Activated naive CD4-positive, alpha-beta T cell treated with anti-CD3 and anti-CD28 coated beads, Interleukin-2, amount 10 ng/mL, durations not matched to agents 7 days and 5 days (primary cell): ENCODE measurements around the gene CYP2A6.
"Not testable (repeated sequence)": the region's sequence is repeated elsewhere in the genome, so short reads cannot be mapped to it uniquely, and the experiment has no call there.

Source experiments
- CTCF ChIA-PET: fragments of 350-600 bp; sonication (Branson Sonifier 250); formaldehyde crosslinking; loops from one replicate; lab custom pipeline; 2021; ENCODE audit warnings: antibody characterized with exemption; lab: Charles Lee
- DNase-seq: peaks from one replicate; pipeline ENCODE4 v3.0.0-alpha.2; 2020
- H3K27ac Mint-ChIP-seq: one replicate; pipeline ENCODE4 v1.8.0; 2021; ENCODE audit warnings: mild to moderate bottlenecking, moderate library complexity, mixed read lengths
- H3K27me3 Mint-ChIP-seq: one replicate; pipeline ENCODE4 v1.8.0; 2021; ENCODE audit warnings: mild to moderate bottlenecking, mixed read lengths
- H3K36me3 Mint-ChIP-seq: one replicate; pipeline ENCODE4 v1.8.0; 2021; ENCODE audit warnings: mixed read lengths
- H3K4me1 Mint-ChIP-seq: one replicate; pipeline ENCODE4 v1.8.0; 2021; ENCODE audit warnings: mixed read lengths
- H3K4me3 Mint-ChIP-seq: one replicate; pipeline ENCODE4 v1.8.0; 2021; ENCODE audit warnings: mild to moderate bottlenecking, moderate library complexity, mixed read lengths
- H3K9me3 Mint-ChIP-seq: one replicate; pipeline ENCODE4 v1.8.0; 2021; ENCODE audit warnings: mixed read lengths

Gene CYP2A6

DNA sequence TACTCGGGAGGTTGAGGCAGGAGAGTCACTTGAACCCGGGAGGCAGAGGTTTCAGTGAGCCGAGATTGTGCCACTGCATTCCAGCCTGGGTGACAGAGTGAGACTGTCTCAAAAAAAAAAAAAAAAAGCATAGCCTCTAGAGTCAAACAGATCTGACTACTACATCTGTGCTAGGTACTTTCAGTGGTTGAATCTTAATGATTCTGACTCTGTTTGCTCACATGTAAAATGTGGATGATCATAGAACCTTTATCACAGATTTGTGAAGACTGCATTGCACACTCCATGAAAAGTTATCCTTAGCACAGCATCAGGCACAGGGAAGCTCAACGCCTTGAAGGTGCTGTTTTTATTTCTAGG is 17.8 kb downstream of the CYP2A6 start:
- DNase-seq, H3K27ac Mint-ChIP-seq, H3K36me3 Mint-ChIP-seq, H3K4me3 Mint-ChIP-seq, H3K9me3 Mint-ChIP-seq: not testable (repeated sequence)
- CTCF ChIA-PET, result interaction anchor here (1.1 kb wide), 1 partner anchor 26 kb away, joined by 3 read pairs; no protein-coding TSS in a partner anchor
- Mint-ChIP-seq H3K27me3 (peaks cover 12% of the 10 kb centered on the region), H3K4me1 (peaks cover 23% of the 10 kb centered on the region)

DNA sequence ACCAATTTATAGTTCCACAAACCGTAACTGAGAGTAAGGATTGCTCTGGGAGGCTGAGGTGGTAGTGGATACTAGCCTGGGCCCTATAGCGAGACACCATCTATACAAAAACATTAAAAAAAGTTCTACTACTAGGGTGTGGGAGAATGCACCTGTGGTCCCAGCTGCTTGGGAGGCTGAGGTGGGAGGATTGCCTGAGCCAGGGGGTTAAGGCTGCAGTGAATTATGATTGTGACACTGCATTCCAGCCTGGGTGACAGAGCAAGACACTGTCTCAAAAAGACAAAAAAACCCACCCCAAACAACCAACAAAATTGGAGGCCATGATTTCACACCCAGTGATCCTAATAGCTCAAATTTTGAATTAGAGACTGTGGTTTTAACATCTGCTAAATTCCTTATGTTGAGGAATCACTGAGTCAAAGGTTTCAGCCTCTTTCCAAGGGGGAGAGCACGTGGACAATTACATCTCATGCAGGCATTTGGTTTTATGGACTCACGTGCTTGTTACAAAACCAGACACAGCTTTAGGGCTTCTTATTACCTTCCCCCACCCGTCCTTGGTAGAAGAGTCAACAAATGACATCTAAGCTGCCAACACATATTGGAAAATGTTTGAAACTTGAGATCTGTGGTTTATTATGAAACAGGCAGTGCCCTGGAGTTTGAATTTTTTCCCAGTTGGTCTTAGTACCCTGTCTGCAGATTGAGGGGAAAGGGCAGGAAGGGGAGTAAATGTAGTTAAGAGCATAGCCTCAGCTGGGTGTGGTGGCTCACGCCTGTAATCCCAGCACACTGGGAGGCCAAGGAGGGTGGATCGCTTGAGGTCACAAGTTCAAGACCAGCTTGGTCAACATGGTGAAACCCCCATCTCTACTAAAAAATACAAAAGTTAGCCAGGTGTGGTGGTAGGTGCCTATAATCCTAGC is 18.5 kb downstream of the CYP2A6 start:
- no peak overlapping the region for H3K27ac Mint-ChIP-seq
- DNase-seq, result no peak
- H3K9me3 Mint-ChIP-seq, result peaks cover 6% of the 10 kb centered on the region
- H3K27me3 Mint-ChIP-seq, result peaks cover 9% of the 10 kb centered on the region
- H3K4me1 Mint-ChIP-seq, result peaks cover 29% of the 10 kb centered on the region
- H3K36me3 Mint-ChIP-seq, result peaks cover 12% of the 10 kb centered on the region
- no peak overlapping the region for H3K4me3 Mint-ChIP-seq
- CTCF ChIA-PET, result no interaction called here

DNA sequence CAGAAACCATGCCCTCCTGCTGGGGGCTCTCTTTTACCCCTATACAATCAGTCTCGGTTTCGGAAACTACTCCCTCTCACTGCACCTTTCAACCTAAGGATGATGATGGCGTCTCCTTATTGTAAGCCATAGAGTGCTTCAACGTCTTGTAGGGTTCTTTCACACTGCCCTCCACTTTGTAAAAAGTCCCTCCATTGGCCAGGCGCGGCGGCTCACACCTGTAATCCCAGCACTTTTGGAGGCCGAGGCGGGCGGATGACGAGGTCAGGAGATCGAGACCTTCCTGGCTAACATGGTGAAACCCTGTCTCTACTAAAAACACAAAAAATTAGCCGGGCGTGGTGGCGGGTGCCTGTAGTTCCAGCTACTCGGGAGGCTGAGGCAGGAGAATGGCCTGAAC is 19.5 kb downstream of the CYP2A6 start:
- Mint-ChIP-seq H3K36me3 (peaks cover 16% of the 10 kb centered on the region), H3K4me1 (peaks cover 35% of the 10 kb centered on the region)
- H3K27ac Mint-ChIP-seq, H3K4me3 Mint-ChIP-seq, H3K27me3 Mint-ChIP-seq, H3K9me3 Mint-ChIP-seq, DNase-seq, CTCF ChIA-PET: not testable (repeated sequence)

DNA sequence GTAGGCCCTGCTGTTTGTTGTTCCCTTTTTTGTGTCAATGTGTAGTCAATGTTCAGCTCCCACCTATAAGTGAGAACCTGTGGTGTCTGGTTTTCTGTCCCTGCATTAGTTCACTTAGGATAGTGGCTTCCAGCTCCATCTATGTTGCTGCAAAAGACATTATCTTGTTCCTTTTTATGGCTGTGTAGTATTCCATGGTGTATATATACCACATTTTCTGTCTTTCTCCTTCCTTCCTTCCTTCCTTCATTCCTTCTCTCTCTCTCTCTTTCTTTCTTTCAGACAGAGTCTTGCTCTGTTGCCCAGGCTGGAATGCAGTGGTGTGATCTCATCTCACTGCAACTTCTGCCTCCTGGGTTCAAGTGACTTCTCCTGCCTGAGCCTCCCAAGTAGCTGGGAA is 21.0 kb downstream of the CYP2A6 start:
- H3K36me3 Mint-ChIP-seq, result peaks cover 19% of the 10 kb centered on the region
- no peak for DNase-seq
- CTCF ChIA-PET, result interaction anchor here (1.2 kb wide), 1 partner anchor 9 kb away, joined by 4 read pairs; no protein-coding TSS in a partner anchor
- H3K27ac Mint-ChIP-seq, result no peak overlapping the region
- peaks cover 9% of the 10 kb centered on the region for H3K9me3 Mint-ChIP-seq
- peaks cover 4% of the 10 kb centered on the region for H3K27me3 Mint-ChIP-seq
- H3K4me3 Mint-ChIP-seq, result no peak overlapping the region
- peaks cover 44% of the 10 kb centered on the region for H3K4me1 Mint-ChIP-seq

DNA sequence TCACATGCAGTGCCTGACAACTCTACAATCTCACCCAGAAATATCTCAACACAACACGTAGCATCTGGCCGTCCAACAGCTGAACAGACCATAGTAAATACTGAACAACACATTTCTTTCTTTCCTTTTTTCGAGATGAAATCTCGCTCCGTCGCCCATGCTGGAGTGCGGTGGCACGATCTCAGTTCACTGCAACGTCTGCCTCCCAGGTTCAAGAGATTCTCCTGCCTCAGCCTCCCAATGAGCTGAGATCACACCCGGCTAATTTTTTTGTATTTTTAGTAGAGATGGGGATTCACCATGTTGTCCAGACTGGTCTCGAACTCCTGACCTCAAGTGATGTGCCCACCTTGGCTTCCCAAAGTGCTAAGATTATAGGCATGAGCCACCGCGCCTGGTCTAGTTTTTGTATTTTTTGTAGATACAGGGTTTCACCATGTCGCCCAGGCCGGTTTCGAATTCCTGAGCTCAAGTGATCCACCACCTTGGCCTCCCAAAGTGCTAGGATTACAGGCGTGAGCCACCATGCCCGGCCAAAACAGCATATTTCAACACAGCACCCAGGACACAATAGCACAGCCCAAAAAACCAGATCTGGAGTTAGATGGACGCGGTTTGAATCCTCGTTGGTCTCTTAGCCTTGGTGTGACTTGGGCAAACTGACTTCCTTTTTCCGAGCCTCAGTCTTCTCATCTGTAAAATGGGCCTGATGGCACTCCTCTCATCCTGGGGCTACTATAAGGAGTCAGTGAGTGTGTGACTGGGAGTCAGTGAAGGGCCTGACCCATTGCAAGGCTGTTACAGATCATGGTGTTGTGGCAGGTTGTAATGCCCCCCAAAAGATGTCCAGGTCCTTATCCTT is 22.6 kb downstream of the CYP2A6 start:
- Mint-ChIP-seq H3K27me3 (peaks cover 4% of the 10 kb centered on the region), H3K9me3 (peaks cover 9% of the 10 kb centered on the region), H3K27ac (peak overlapping the region; percentile 84), H3K36me3 (peaks cover 19% of the 10 kb centered on the region), H3K4me3 (no peak overlapping the region), H3K4me1 (peaks cover 34% of the 10 kb centered on the region)
- DNase-seq, result no peak
- CTCF ChIA-PET, result interaction anchor here (0.9 to 1.2 kb wide), 2 partner anchors 8 to 21 kb away, joined by 4 read pairs; no protein-coding TSS in a partner anchor

DNA sequence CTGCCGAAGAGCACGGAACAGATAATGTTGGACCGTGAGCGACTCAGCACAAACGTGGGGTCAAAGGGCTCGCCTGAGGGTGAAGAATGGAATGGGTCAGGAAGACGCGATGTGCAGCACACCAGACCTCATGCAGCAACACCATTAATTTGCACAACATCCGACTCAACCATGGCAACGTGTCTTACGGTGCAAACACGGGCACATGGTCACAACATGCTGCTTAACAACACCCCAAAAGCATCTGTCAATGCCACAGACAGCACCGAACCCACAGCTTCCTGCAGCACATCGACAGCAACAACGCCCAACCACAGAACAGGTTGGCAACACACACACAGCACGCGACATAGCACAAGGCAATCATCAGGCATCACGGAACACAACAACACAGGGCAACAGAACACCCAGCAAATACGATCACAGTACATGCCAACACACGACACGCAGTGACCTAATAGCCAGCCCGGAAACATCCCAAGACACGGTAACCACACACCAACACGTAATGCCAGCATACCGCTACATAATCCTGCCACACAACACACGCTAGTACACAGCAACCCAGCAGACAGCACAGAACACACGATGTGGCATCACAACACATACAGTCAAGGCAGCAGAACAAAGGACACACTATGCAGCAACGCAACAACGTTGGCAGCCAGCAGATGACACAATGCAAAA is 23.4 kb downstream of the CYP2A6 start:
- DNase-seq, result peak; percentile 80
- H3K9me3 Mint-ChIP-seq, H3K4me3 Mint-ChIP-seq, H3K27me3 Mint-ChIP-seq: not testable (repeated sequence)
- H3K4me1 Mint-ChIP-seq, result peaks cover 29% of the 10 kb centered on the region
- H3K27ac Mint-ChIP-seq, result peak overlapping the region; percentile 84
- H3K36me3 Mint-ChIP-seq, result peaks cover 19% of the 10 kb centered on the region
- CTCF ChIA-PET, result interaction anchor here (0.9 kb wide), 1 partner anchor 20 kb away, joined by 4 read pairs; no protein-coding TSS in a partner anchor

DNA sequence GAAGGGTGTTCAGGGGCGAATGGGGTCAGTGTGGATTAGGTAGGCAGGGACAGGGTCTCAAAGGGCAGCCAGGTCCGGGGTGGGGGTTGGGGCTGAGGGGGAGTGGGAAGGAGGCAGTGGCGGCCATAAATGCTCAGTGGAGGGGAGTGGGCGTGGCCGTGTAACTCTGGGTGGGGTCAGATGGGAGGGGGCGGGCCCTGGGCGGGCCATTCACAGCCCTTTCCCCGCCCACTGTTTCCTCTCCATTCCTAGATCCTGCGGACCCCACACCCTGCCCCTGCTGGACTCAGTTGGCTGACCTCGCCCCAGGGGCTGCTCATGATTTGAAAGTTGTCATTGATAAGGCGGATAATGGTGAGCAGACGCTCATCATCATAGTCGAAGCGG is 23.9 kb downstream of the CYP2A6 start:
- CTCF ChIA-PET, DNase-seq, H3K9me3 Mint-ChIP-seq, H3K27me3 Mint-ChIP-seq, H3K4me3 Mint-ChIP-seq: not testable (repeated sequence)
- H3K4me1 Mint-ChIP-seq, result peaks cover 29% of the 10 kb centered on the region
- H3K27ac Mint-ChIP-seq, result peak overlapping the region; percentile 84
- H3K36me3 Mint-ChIP-seq, result peaks cover 19% of the 10 kb centered on the region

DNA sequence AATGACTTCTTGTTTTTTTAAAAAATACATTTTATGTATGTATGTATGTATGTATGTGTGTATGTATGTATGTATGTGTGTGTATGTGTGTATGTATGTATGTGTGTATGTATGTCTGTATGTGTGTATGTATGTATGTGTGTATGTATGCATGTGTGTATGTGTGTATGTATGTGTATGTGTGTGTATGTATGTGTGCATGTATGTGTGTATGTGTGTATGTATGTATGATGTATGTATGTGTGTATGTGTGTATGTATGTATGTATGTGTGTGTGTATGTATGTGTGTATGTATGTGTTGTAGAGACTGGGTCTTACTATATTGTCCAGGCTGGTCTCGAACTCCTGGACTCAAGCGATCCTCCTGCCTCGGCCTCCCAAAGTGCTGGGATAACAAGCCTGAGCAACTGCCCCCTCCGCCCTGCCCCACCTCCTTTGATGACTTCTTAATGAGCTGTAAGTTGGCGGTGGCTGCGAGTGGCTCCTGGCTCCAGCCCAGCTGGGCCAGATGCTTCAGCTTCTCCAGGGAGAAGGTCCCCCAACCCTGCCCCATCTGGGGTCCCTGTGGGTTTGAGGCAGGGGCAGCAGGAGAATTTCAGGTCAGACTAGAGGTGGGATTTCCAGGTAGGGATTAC is 24.7 kb downstream of the CYP2A6 start:
- H3K9me3 Mint-ChIP-seq, DNase-seq, H3K4me3 Mint-ChIP-seq, H3K27me3 Mint-ChIP-seq: not testable (repeated sequence)
- CTCF ChIA-PET, result interaction anchor here (0.6 kb wide), 1 partner anchor 191 kb away, joined by 3 read pairs; no protein-coding TSS in a partner anchor
- peaks cover 29% of the 10 kb centered on the region for H3K4me1 Mint-ChIP-seq
- peaks cover 19% of the 10 kb centered on the region for H3K36me3 Mint-ChIP-seq
- peak overlapping the region; percentile 61 for H3K27ac Mint-ChIP-seq

DNA sequence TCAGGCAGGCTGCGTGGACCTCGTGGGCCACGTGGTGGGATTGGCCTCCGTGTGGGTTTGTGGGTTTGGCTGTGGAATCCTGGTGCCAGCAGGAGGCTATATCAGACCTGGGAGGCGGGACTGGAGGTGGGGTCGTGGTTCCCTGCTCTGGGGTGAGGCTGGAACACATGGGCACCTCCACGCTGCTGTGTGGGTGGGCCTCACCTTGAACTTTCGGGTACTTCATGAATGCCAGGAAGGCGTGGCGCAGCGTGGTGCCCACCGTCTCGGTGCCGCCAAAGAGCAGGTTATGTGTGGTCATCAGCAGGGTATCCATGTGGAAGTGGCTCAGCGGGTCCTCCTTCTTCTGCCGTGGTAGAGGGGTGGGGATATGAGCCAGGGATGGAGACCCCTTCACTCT is 25.3 kb downstream of the CYP2A6 start:
- not testable (repeated sequence) for H3K27me3 Mint-ChIP-seq, DNase-seq, H3K4me3 Mint-ChIP-seq, H3K9me3 Mint-ChIP-seq, H3K27ac Mint-ChIP-seq
- Mint-ChIP-seq H3K4me1 (peaks cover 30% of the 10 kb centered on the region), H3K36me3 (peaks cover 19% of the 10 kb centered on the region)
- CTCF ChIA-PET, result interaction anchor here (0.6 kb wide), 1 partner anchor 190 kb away, joined by 3 read pairs; no protein-coding TSS in a partner anchor

DNA sequence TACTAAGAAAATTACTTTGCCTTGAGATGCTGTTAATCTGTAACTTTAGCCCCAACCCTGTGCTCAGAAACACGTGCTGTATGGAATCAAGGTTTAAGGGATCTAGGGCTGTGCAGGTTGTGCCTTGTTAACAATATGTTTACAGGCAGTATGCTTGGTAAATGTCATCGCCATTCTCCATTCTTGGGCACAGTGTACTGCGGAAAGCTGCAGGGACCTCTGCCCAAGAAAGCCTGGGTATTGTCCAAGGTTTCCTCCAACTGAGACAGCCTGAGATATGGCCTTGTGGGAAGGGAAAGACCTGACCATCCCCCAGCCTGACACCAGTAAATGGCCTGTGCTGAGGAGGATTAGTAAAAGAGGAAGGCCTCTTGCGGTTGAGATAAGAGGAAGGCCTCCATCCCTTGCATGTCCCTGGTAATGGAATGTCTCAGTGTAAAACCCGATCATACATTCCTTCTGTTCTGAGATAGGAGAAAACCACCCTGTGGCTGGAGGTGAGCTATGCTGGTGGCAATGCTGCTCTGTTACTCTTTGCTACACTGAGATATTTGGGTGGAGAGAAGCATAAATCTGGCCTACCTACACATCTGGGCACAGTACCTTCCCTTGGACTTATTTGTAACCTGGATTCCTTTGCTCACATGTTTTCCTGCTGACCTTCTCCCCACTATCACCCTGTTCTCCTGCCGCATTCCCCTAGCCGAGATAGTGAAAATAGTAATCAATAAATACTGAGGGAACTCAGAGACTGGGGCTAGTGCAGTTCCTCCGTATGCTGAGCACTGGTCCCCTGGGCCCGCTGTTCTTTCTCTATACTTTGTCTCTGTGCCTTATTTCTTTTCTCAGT is 27.3 kb downstream of the CYP2A6 start:
- not testable (repeated sequence) for H3K4me3 Mint-ChIP-seq, H3K27me3 Mint-ChIP-seq, H3K27ac Mint-ChIP-seq, H3K9me3 Mint-ChIP-seq, DNase-seq
- H3K4me1 Mint-ChIP-seq, result peaks cover 47% of the 10 kb centered on the region
- peaks cover 15% of the 10 kb centered on the region for H3K36me3 Mint-ChIP-seq
- CTCF ChIA-PET, result interaction anchor here (2.6 kb wide), 1 partner anchor 159 kb away, joined by 6 read pairs; no protein-coding TSS in a partner anchor

DNA sequence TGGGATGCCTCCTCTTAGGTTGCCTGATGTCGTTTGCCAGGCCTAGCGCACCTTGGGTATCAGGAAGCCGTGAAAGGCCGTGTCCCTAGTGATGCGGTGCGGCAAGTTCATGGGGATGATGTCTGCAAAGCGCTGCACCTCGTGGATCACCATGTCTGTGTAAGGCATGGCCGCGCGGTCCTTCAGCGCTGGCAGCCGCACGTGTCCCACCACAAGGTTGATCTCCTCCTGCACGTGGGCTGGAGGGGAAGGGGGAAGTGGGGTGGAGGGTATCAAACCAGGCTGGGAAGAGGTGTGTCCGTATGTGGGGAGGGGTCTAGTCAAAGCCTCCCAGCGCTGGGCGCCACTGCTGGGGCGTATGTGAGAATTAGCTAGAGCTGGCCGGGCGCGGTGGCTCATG is 28.1 kb downstream of the CYP2A6 start:
- no peak for DNase-seq
- peaks cover 46% of the 10 kb centered on the region for H3K4me1 Mint-ChIP-seq
- H3K27ac Mint-ChIP-seq, result no peak overlapping the region

DNA sequence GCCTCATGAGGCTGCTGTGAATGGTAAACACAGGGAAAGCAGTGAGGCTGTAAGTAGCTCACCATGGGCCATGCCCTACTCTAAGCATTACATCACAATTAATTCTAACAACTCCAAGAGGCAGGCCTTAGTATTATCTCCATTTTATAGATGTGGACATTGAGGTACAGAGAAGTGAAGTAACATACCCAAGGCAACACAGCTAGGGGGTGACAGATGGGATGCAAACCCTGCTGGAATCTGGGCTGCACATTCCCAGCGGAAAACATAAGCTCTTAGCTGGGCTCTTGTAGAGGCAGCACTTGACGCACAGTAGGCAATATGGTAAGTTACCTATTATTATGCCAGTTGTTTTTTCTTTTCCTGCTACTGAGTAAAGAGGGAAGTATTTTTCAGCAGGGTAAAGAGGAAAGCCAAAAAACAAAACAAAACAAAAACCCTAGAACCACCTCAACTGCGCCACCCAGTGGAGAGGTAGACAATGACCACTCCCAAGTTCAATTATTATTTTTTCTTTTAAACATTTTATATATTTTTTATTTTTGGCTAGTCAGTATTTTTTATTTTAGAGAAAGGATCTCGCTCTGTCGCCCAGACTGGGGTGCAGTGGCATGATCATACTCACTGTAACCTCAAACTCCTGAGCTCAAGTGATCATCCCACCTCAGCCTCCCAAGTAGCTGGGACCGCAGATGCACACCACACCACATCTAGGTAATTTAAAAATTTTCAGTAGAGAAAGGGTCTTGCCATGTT is 30.6 kb downstream of the CYP2A6 start:
- not testable (repeated sequence) for H3K4me3 Mint-ChIP-seq, H3K9me3 Mint-ChIP-seq, H3K36me3 Mint-ChIP-seq
- peak overlapping the region; percentile 82 for H3K27ac Mint-ChIP-seq
- H3K27me3 Mint-ChIP-seq, result peaks cover 29% of the 10 kb centered on the region
- CTCF ChIA-PET, result interaction anchor here (0.7 to 2.9 kb wide), 15 partner anchors 9 to 325 kb away, joined by 3 to 32 read pairs (median 4); partner anchors contain the start of genes ACTMAP and RAB4B
- peaks cover 27% of the 10 kb centered on the region for H3K4me1 Mint-ChIP-seq
- DNase-seq, result peak; percentile 74

More for the DNA sequence above, 28.1 kb downstream of the CYP2A6 start:
- Mint-ChIP-seq H3K4me3 (no peak overlapping the region), H3K27me3 (peaks cover 6% of the 10 kb centered on the region), H3K36me3 (peaks cover 11% of the 10 kb centered on the region), H3K9me3 (peaks cover 7% of the 10 kb centered on the region)
- CTCF ChIA-PET, result interaction anchor here (2.6 kb wide), 1 partner anchor 159 kb away, joined by 6 read pairs; no protein-coding TSS in a partner anchor
